SK-N-SH (cell line): Measurements from ENCODE around the gene LPP. TPM values are rescaled to one million over a fixed set of nuclear protein-coding genes. Genes with fewer than 3 reads are reported as not detected.

ENCODE experiments used
- CTCF ChIA-PET: fragments of 300-600, 350-600 bp; formaldehyde crosslinking; extraction: SDS; loops from one replicate; lab custom pipeline; 2021; lab: Yijun Ruan, JAX
- POLR2A ChIA-PET: fragments of 350-600 bp; sonication (Branson Sonifier 250); formaldehyde crosslinking; extraction: SDS; loops from one replicate; lab custom pipeline; 2020; ENCODE audit warnings: antibody characterized with exemption, inconsistent platforms; lab: Yijun Ruan, JAX
- DNase-seq: peaks from one replicate; pipeline ENCODE4 v3.0.0; 2012
- H2AFZ ChIP-seq: fragments of 200-600 bp; sonication (generic); 2 replicates; pipeline ENCODE4 v1.8.1; 2016; ENCODE audit warnings: antibody characterized with exemption, mild to moderate bottlenecking, low read depth
- H3F3A ChIP-seq: fragments of 200-600 bp; sonication (generic); replicated peaks from 2 replicates; pipeline ENCODE3; 2016; ENCODE audit warnings: antibody characterized with exemption, mild to moderate bottlenecking; ENCODE audit not compliant: insufficient read depth
- H3K27ac ChIP-seq, 2 experiments: fragments of 200-500 bp in 1 of 2; fragments of 200-600 bp in 1 of 2; sonication (Bioruptor generic) in 1 of 2; sonication (generic), shearing (Covaris generic) in 1 of 2; 2 replicates each; pipeline versions ENCODE4 v1.5.1 to v1.6.1; 2014 to 2016; ENCODE audit warnings: low read depth in 2 of 2, inconsistent platforms in 1 of 2, low read length in 1 of 2, mild to moderate bottlenecking in 1 of 2, mixed read lengths in 1 of 2
- H3K27me3 ChIP-seq: fragments of 200-600 bp; sonication (generic), shearing (Covaris generic); 2 replicates; pipeline ENCODE4 v1.6.1; 2016; ENCODE audit warnings: mixed run types; ENCODE audit not compliant: insufficient read depth
- H3K36me3 ChIP-seq, 2 experiments: fragments of 200-500 bp in 1 of 2; fragments of 200-600 bp in 1 of 2; sonication (Bioruptor generic) in 1 of 2; sonication (generic) in 1 of 2; replicated peaks in 1 of 2; 2 replicates each; pipeline versions ENCODE3 to v1.5.1; 2014 to 2016; ENCODE audit warnings: low read length in 1 of 2, mild to moderate bottlenecking in 1 of 2; ENCODE audit not compliant: insufficient read depth in 2 of 2, control insufficient read depth in 1 of 2
- H3K4me1 ChIP-seq, 2 experiments: fragments of 200-500 bp in 1 of 2; fragments of 200-600 bp in 1 of 2; sonication (Bioruptor generic) in 1 of 2; sonication (generic), shearing (Covaris generic) in 1 of 2; 2 replicates each; pipeline versions ENCODE4 v1.5.1 to v1.6.1; 2014 to 2016; ENCODE audit warnings: low read depth in 1 of 2, low read length in 1 of 2, mixed run types in 1 of 2; ENCODE audit not compliant: insufficient read depth in 2 of 2, control insufficient read depth in 1 of 2
- H3K4me2 ChIP-seq: fragments of 200-600 bp; sonication (generic), shearing (Covaris generic); 2 replicates; pipeline ENCODE4 v1.6.1; 2017; ENCODE audit warnings: mixed run types
- H3K4me3 ChIP-seq, 2 experiments: fragments of 200-500 bp in 1 of 2; fragments of 200-600 bp in 1 of 2; sonication (Bioruptor generic) in 1 of 2; sonication (generic), shearing (Covaris generic) in 1 of 2; 2 replicates each; pipeline versions ENCODE4 v1.5.1 to v1.8.1; 2014 to 2016; ENCODE audit warnings: low read depth in 2 of 2, inconsistent platforms in 1 of 2, low read length in 1 of 2, mild to moderate bottlenecking in 1 of 2, mixed read lengths in 1 of 2, moderate library complexity in 1 of 2
- H3K79me2 ChIP-seq: fragments of 200-600 bp; sonication (generic); 2 replicates; pipeline ENCODE4 v1.8.1; 2017; ENCODE audit warnings: mild to moderate bottlenecking; ENCODE audit not compliant: insufficient read depth
- H3K9ac ChIP-seq: fragments of 200-600 bp; sonication (generic); 2 replicates; pipeline ENCODE4 v1.6.1; 2017; ENCODE audit warnings: mixed run types
- H3K9me2 ChIP-seq: fragments of 200-600 bp; sonication (generic); 2 replicates; pipeline ENCODE4 v1.6.1; 2017; ENCODE audit warnings: mixed run types
- H3K9me3 ChIP-seq: fragments of 200-600 bp; sonication (generic); 2 replicates; pipeline ENCODE4 v1.6.1; 2017; ENCODE audit warnings: mixed run types, mild to moderate bottlenecking, moderate library complexity
- H4K20me1 ChIP-seq: fragments of 200-600 bp; sonication (generic); 2 replicates; pipeline ENCODE4 v1.6.1; 2017; ENCODE audit warnings: mild to moderate bottlenecking, mixed run types; ENCODE audit not compliant: insufficient read depth
- CHD2 ChIP-seq: fragments of 150-350 bp; IDR thresholded peaks from 2 replicates; pipeline ENCODE4 v1.6.1; 2018; ENCODE audit warnings: low read length; ENCODE audit not compliant: partially characterized antibody
- CTCF ChIP-seq: fragments of 200-600 bp; sonication (generic); IDR thresholded peaks from 2 replicates; pipeline ENCODE4 v1.6.1; 2017; ENCODE audit warnings: antibody characterized with exemption, mild to moderate bottlenecking, moderate library complexity
- ELF1 ChIP-seq: IDR thresholded peaks from 2 replicates; pipeline ENCODE4 v1.4.0; 2012
- EP300 ChIP-seq, 2 experiments: IDR thresholded peaks; 2 replicates each; pipeline versions ENCODE4 v1.4.0 to v1.6.1; 2012; ENCODE audit warnings: borderline replicate concordance in 1 of 2, low read depth in 1 of 2, low read length in 1 of 2
- FOSL2 ChIP-seq: IDR thresholded peaks from 2 replicates; pipeline ENCODE4 v1.4.0; 2012; ENCODE audit warnings: low read depth, mild to moderate bottlenecking, moderate library complexity, borderline replicate concordance
- GABPA ChIP-seq: IDR thresholded peaks from 2 replicates; pipeline ENCODE4 v1.4.0; 2012; ENCODE audit warnings: low read depth, mild to moderate bottlenecking
- MXI1 ChIP-seq: IDR thresholded peaks from 2 replicates; pipeline ENCODE4 v1.6.1; 2012; ENCODE audit warnings: mild to moderate bottlenecking, low read depth, low read length, improper control_type of control experiment
- NFIC ChIP-seq: IDR thresholded peaks from 2 replicates; pipeline ENCODE4 v1.4.0; 2012; ENCODE audit warnings: borderline replicate concordance
- NRF1 ChIP-seq: IDR thresholded peaks from 2 replicates; pipeline ENCODE4 v1.6.1; 2012; ENCODE audit warnings: low read depth, mild to moderate bottlenecking, low read length
- RAD21 ChIP-seq: IDR thresholded peaks from 2 replicates; pipeline ENCODE4 v1.6.1; 2012; ENCODE audit warnings: mild to moderate bottlenecking, low read length
- RCOR1 ChIP-seq: fragments of 150-350 bp; IDR thresholded peaks from 2 replicates; pipeline ENCODE4 v1.6.1; 2017; ENCODE audit warnings: antibody characterized with exemption, low read length
- REST ChIP-seq: IDR thresholded peaks from 2 replicates; pipeline ENCODE4 v1.6.1; 2012; ENCODE audit warnings: mild to moderate bottlenecking, low read depth, low read length, moderate library complexity
- RFX5 ChIP-seq: IDR thresholded peaks from 2 replicates; pipeline ENCODE4 v1.6.1; 2012; ENCODE audit warnings: mild to moderate bottlenecking, improper control_type of control experiment, low read length
- RXRA ChIP-seq: IDR thresholded peaks from 2 replicates; pipeline ENCODE4 v1.4.0; 2012; ENCODE audit warnings: low read depth, mild to moderate bottlenecking, borderline replicate concordance
- SMC3 ChIP-seq: IDR thresholded peaks from 2 replicates; pipeline ENCODE4 v1.6.1; 2012; ENCODE audit warnings: low read depth, low read length, improper control_type of control experiment
- TCF12 ChIP-seq: IDR thresholded peaks from 2 replicates; pipeline ENCODE4 v1.4.0; 2012
- TEAD4 ChIP-seq: IDR thresholded peaks from 2 replicates; pipeline ENCODE4 v1.4.0; 2012; ENCODE audit warnings: mild to moderate bottlenecking, borderline replicate concordance; ENCODE audit not compliant: insufficient read depth
- USF1 ChIP-seq: IDR thresholded peaks from 2 replicates; pipeline ENCODE4 v1.4.0; 2012; ENCODE audit warnings: low read depth, borderline replicate concordance
- YY1 ChIP-seq: IDR thresholded peaks from 2 replicates; pipeline ENCODE4 v1.4.0; 2012; ENCODE audit warnings: low read depth, mild to moderate bottlenecking
- ZBTB33 ChIP-seq: IDR thresholded peaks from 2 replicates; pipeline ENCODE4 v1.4.0; 2012; ENCODE audit warnings: low read depth, borderline replicate concordance
- WGBS: methylation state at CpG from one replicate; pipeline ENCODE4 v1.1.6; 2017; ENCODE audit warnings: low lambda C conversion rate; 5-methylcytosine and 5-hydroxymethylcytosine counted together
- polyA plus RNA-seq, 3 experiments: library from polyadenylated mRNA; depleted of rRNA; stranded (reverse); fragments of >200 nt; gene quantifications; 2 replicates each; pipeline ENCODE4 v1.2.3, GENCODE V29; 2012

LPP gene
- polyA plus RNA-seq, 1 of the 3 experiments (the other 2 are of a cell fraction): 6.6 TPM

GRCh38 chr3:188448813-188449212 lies 294.9 kb downstream of the LPP start:
- no peaks in the 10 kb centered on the region for H3F3A ChIP-seq
- H3K9me3 ChIP-seq: no peaks in the 10 kb centered on the region
- no peak overlapping the region for H3K4me3 ChIP-seq
- ChIA-PET POLR2A (no interaction called here), CTCF (no interaction called here)
- no peaks in the 10 kb centered on the region for H3K9me2 ChIP-seq
- no peak overlapping the region for H3K4me2 ChIP-seq
- no peaks in the 10 kb centered on the region for H4K20me1 ChIP-seq
- H3K9ac ChIP-seq: no peak overlapping the region
- H2AFZ ChIP-seq: no peak overlapping the region
- H3K79me2 ChIP-seq: peaks cover 41% of the 10 kb centered on the region
- H3K36me3 ChIP-seq: peaks cover 0 to 7% of the 10 kb centered on the region in 2 experiments
- 80% methylated on average over 4 of the region's 4 CpGs for WGBS
- H3K4me1 ChIP-seq: peaks cover 0 to 7% of the 10 kb centered on the region in 2 experiments; a peak in 1 of 4 replicates
- DNase-seq: no peak
- H3K27me3 ChIP-seq: no peaks in the 10 kb centered on the region
- no peak for TF ChIP-seq EP300 (IDR thresholded peaks at IDR 0.05; ENCODE audit: borderline replicate concordance in 1 of 2, low read depth in 1 of 2, low read length in 1 of 2)
- TF ChIP-seq TEAD4: no peak
- no peak for TF ChIP-seq NFIC
- TF ChIP-seq YY1: no peak
- no peak for TF ChIP-seq MXI1
- TF ChIP-seq NRF1: no peak
- TF ChIP-seq RCOR1: no peak
- TF ChIP-seq REST: no peak
- no peak for TF ChIP-seq RAD21
- TF ChIP-seq CTCF: no peak
- no peak overlapping the region for H3K27ac ChIP-seq

- Histone ChIP-seq H2AFZ (no peak overlapping the region), H3K27me3 (no peaks in the 10 kb centered on the region), H3K9ac (no peak overlapping the region), H3K4me2 (no peak overlapping the region), H3F3A (no peaks in the 10 kb centered on the region), H4K20me1 (no peaks in the 10 kb centered on the region), H3K36me3 (peaks cover 0 to 7% of the 10 kb centered on the region in 2 experiments), H3K27ac (no peak overlapping the region), H3K4me1 (peaks cover 0 to 7% of the 10 kb centered on the region in 2 experiments; a peak in 1 of 4 replicates), H3K79me2 (peaks cover 47% of the 10 kb centered on the region), H3K4me3 (no peak overlapping the region), H3K9me2 (no peaks in the 10 kb centered on the region), H3K9me3 (no peaks in the 10 kb centered on the region)
- CTCF ChIA-PET: interaction anchor here (0.6 kb wide), 1 partner anchor 34 kb away, joined by 3 read pairs; no protein-coding TSS in a partner anchor
- POLR2A ChIA-PET: no interaction called here
- DNase-seq: no peak
- 72% methylated on average over 2 of the region's 2 CpGs for WGBS
- TF ChIP-seq RFX5 (no peak), NFIC (no peak), RXRA (no peak), MXI1 (no peak), TEAD4 (no peak), USF1 (no peak), RAD21 (no peak), ELF1 (no peak), ZBTB33 (no peak), FOSL2 (no peak), RCOR1 (no peak), CHD2 (no peak), TCF12 (no peak), SMC3 (no peak), GABPA (no peak)
Measured at GRCh38 chr3:188449421-188449820, 295.5 kb downstream of the LPP start.
